H1 (cell line): ENCODE measurements around the gene ITGAV. TPM values are rescaled to one million over a fixed set of nuclear protein-coding genes. Genes with fewer than 3 reads are reported as not detected.

ENCODE experiments used
- CTCF ChIA-PET: fragments of 300-600 bp; sonication (Branson Sonifier 250); formaldehyde crosslinking; loops from one replicate; lab custom pipeline; 2021; ENCODE audit not compliant: partially characterized antibody; lab: Charles Lee
- POLR2A ChIA-PET: fragments of 300-600 bp; sonication (Branson Sonifier 250); formaldehyde crosslinking; loops from one replicate; lab custom pipeline; 2021; ENCODE audit warnings: inconsistent platforms; ENCODE audit not compliant: partially characterized antibody; lab: Charles Lee
- DNase-seq, 2 experiments: peaks; one replicate each; pipeline versions ENCODE4 v3.0.0 to v3.0.0-alpha.2; 2010 to 2022; ENCODE audit warnings: low spot score in 2 of 2, low read depth in 1 of 2, mixed read lengths in 1 of 2
- FAIRE-seq: peaks from 2 replicates; lab custom pipeline; 2011; peaks lifted over from hg19 to GRCh38; lab: Jason Lieb, UNC
- H2AFZ ChIP-seq: 2 replicates; pipeline ENCODE4 v1.8.1; 2012; ENCODE audit warnings: low read length, inconsistent platforms
- H2AK5ac ChIP-seq: 2 replicates; pipeline ENCODE4 v1.6.1; 2013; ENCODE audit warnings: low read depth, low read length
- H2BK120ac ChIP-seq: replicated peaks from 2 replicates; pipeline ENCODE3; 2013; ENCODE audit warnings: low read depth, low read length, inconsistent platforms
- H2BK12ac ChIP-seq: 2 replicates; pipeline ENCODE4 v1.6.1; 2013; ENCODE audit warnings: low read depth, low read length
- H2BK15ac ChIP-seq: 2 replicates; pipeline ENCODE4 v1.6.1; 2013; ENCODE audit warnings: low read length
- H2BK20ac ChIP-seq: 2 replicates; pipeline ENCODE4 v1.6.1; 2013; ENCODE audit warnings: low read length
- H2BK5ac ChIP-seq: 2 replicates; pipeline ENCODE4 v1.6.1; 2013; ENCODE audit warnings: low read depth, low read length
- H3K14ac ChIP-seq: 2 replicates; pipeline ENCODE4 v1.6.1; 2013; ENCODE audit warnings: inconsistent platforms; ENCODE audit not compliant: insufficient read length
- H3K18ac ChIP-seq: 2 replicates; pipeline ENCODE4 v1.6.1; 2013; ENCODE audit warnings: low read length; ENCODE audit errors: extremely low read depth
- H3K23ac ChIP-seq: 2 replicates; pipeline ENCODE4 v1.6.1; 2013; ENCODE audit warnings: inconsistent platforms; ENCODE audit not compliant: insufficient read length
- H3K23me2 ChIP-seq: 2 replicates; pipeline ENCODE4 v1.6.1; 2013; ENCODE audit warnings: low read depth, low read length
- H3K27ac ChIP-seq: 2 replicates; pipeline ENCODE4 v1.6.1; 2011; ENCODE audit warnings: low read depth, low read length, inconsistent platforms
- H3K27me3 ChIP-seq, 4 experiments: replicated peaks in 1 of 4; 1 replicate in 1 of 4; 2 replicates in 3 of 4; pipeline versions ENCODE4 v1.6.1 to v1.8.1; 2011 to 2013; ENCODE audit warnings: low read length in 3 of 4, mild to moderate bottlenecking in 3 of 4, inconsistent platforms in 2 of 4, mixed read lengths in 2 of 4, moderate library complexity in 1 of 4; ENCODE audit not compliant: control insufficient read depth in 3 of 4, insufficient read depth in 3 of 4; ENCODE audit errors: extremely low read depth in 1 of 4
- H3K36me3 ChIP-seq, 4 experiments: 2 replicates each; pipeline versions ENCODE4 v1.6.1 to v1.8.1; 2011 to 2013; ENCODE audit warnings: mild to moderate bottlenecking in 4 of 4, low read length in 3 of 4, moderate library complexity in 2 of 4, control low read depth in 1 of 4, inconsistent platforms in 1 of 4; ENCODE audit not compliant: insufficient read depth in 4 of 4, control insufficient read depth in 2 of 4
- H3K4ac ChIP-seq: replicated peaks from 2 replicates; pipeline ENCODE3; 2013; ENCODE audit warnings: low read length, low read depth, mixed read lengths, inconsistent platforms; ENCODE audit not compliant: insufficient read length
- H3K4me1 ChIP-seq, 4 experiments: replicated peaks in 1 of 4; 1 replicate in 1 of 4; 2 replicates in 3 of 4; pipeline versions ENCODE4 v1.6.1 to v1.8.1; 2011 to 2013; ENCODE audit warnings: low read length in 3 of 4, inconsistent platforms in 2 of 4, mixed read lengths in 1 of 4; ENCODE audit not compliant: insufficient read depth in 4 of 4, control insufficient read depth in 3 of 4
- H3K4me2 ChIP-seq, 2 experiments: 2 replicates each; pipeline versions ENCODE4 v1.6.1 to v1.8.1; 2011 to 2013; ENCODE audit warnings: low read depth in 2 of 2, low read length in 2 of 2, control low read depth in 1 of 2, inconsistent platforms in 1 of 2, mild to moderate bottlenecking in 1 of 2; ENCODE audit not compliant: insufficient read depth in 1 of 2
- H3K4me3 ChIP-seq, 4 experiments: fragments of 200-600, 300-600 bp in 1 of 4; sonication (generic), shearing (Covaris generic), sonication (Bioruptor Twin) in 1 of 4; 2 replicates each; pipeline versions ENCODE4 v1.5.1 to v1.8.1; 2011 to 2016; ENCODE audit warnings: low read length in 4 of 4, low read depth in 3 of 4, control low read depth in 2 of 4, inconsistent platforms in 2 of 4, mild to moderate bottlenecking in 2 of 4, mixed read lengths in 1 of 4, moderate library complexity in 1 of 4; ENCODE audit not compliant: insufficient read depth in 2 of 4; ENCODE audit errors: extremely low read depth in 1 of 4
- H3K56ac ChIP-seq: replicated peaks from 2 replicates; pipeline ENCODE3; 2013; ENCODE audit warnings: low read depth, mild to moderate bottlenecking, mixed read lengths, low read length, inconsistent platforms; ENCODE audit not compliant: insufficient read length
- H3K79me1 ChIP-seq: 2 replicates; pipeline ENCODE4 v1.6.1; 2013; ENCODE audit warnings: low read depth, low read length, control low read depth
- H3K79me2 ChIP-seq, 2 experiments: 2 replicates each; pipeline versions ENCODE4 v1.6.1 to v1.8.1; 2012 to 2013; ENCODE audit warnings: low read length in 2 of 2, mild to moderate bottlenecking in 2 of 2, inconsistent platforms in 1 of 2; ENCODE audit not compliant: insufficient read depth in 2 of 2, control insufficient read depth in 1 of 2
- H3K9ac ChIP-seq, 4 experiments: replicated peaks in 1 of 4; 1 replicate in 1 of 4; 2 replicates in 3 of 4; pipeline versions ENCODE4 v1.6.1 to v1.8.1; 2011 to 2013; ENCODE audit warnings: low read depth in 3 of 4, low read length in 3 of 4, control low read depth in 2 of 4, mild to moderate bottlenecking in 2 of 4, moderate library complexity in 2 of 4, inconsistent platforms in 1 of 4; ENCODE audit errors: extremely low read depth in 1 of 4
- H3K9me3 ChIP-seq, 2 experiments: 2 replicates each; pipeline versions ENCODE4 v1.6.1 to v1.8.1; 2012 to 2013; ENCODE audit warnings: mild to moderate bottlenecking in 2 of 2, moderate library complexity in 2 of 2, control low read depth in 1 of 2, inconsistent platforms in 1 of 2, low read depth in 1 of 2, low read length in 1 of 2, mixed read lengths in 1 of 2; ENCODE audit not compliant: insufficient read depth in 2 of 2
- H4K20me1 ChIP-seq, 2 experiments: replicated peaks in 1 of 2; 2 replicates each; pipeline versions ENCODE3 to v1.8.1; 2011 to 2013; ENCODE audit warnings: inconsistent platforms in 2 of 2, low read length in 2 of 2, mild to moderate bottlenecking in 1 of 2; ENCODE audit not compliant: insufficient read depth in 2 of 2, control insufficient read depth in 1 of 2
- H4K5ac ChIP-seq: 2 replicates; pipeline ENCODE4 v1.6.1; 2013; ENCODE audit warnings: low read length, low read depth, mixed read lengths, inconsistent platforms; ENCODE audit not compliant: insufficient read length
- H4K8ac ChIP-seq: 2 replicates; pipeline ENCODE4 v1.8.0; 2013; ENCODE audit warnings: mild to moderate bottlenecking, moderate library complexity, low read length, inconsistent platforms; ENCODE audit not compliant: insufficient read depth; ENCODE audit errors: extremely low read depth
- H4K91ac ChIP-seq: replicated peaks from 2 replicates; pipeline ENCODE3; 2013; ENCODE audit warnings: low read length, mixed read lengths, inconsistent platforms; ENCODE audit not compliant: insufficient read length
- CHD2 ChIP-seq: IDR thresholded peaks from 2 replicates; pipeline ENCODE4 v1.6.1; 2012; ENCODE audit warnings: low read length, improper control_type of control experiment
- CTBP2 ChIP-seq: IDR thresholded peaks from 2 replicates; pipeline ENCODE4 v1.7.0; 2011; ENCODE audit warnings: borderline replicate concordance, mild to moderate bottlenecking, moderate library complexity, mixed read lengths, low read length; ENCODE audit not compliant: insufficient read depth, insufficient read length
- EZH2 ChIP-seq: fragments of 200-600 bp; sonication (generic); IDR thresholded peaks from 2 replicates; pipeline ENCODE4 v1.7.1; 2012; ENCODE audit warnings: low read depth, mild to moderate bottlenecking, moderate library complexity, low read length, inconsistent platforms; ENCODE audit not compliant: severe bottlenecking
- GABPA ChIP-seq: IDR thresholded peaks from 2 replicates; pipeline ENCODE4 v1.6.1; 2011; ENCODE audit warnings: mild to moderate bottlenecking, low read length, moderate library complexity, borderline replicate concordance; ENCODE audit not compliant: insufficient read depth
- MAX ChIP-seq: IDR thresholded peaks from 2 replicates; pipeline ENCODE4 v1.6.1; 2012; ENCODE audit warnings: inconsistent platforms
- RNF2 ChIP-seq: fragments of 200-900, 300-1000 bp; sonication (generic); IDR thresholded peaks from 2 replicates; pipeline ENCODE4 v1.7.1; 2016; ENCODE audit warnings: borderline replicate concordance, low read depth, mild to moderate bottlenecking, antibody characterized with exemption, low read length; ENCODE audit not compliant: poor library complexity, severe bottlenecking; ENCODE audit errors: missing control alignments
- RXRA ChIP-seq: IDR thresholded peaks from 2 replicates; pipeline ENCODE4 v1.6.1; 2011; ENCODE audit warnings: low read depth, mild to moderate bottlenecking, low read length, moderate library complexity; ENCODE audit not compliant: insufficient read depth
- SIRT6 ChIP-seq: IDR thresholded peaks from one replicate; pipeline ENCODE4 v1.7.1; 2012; ENCODE audit warnings: low read length, inconsistent platforms
- SIX5 ChIP-seq: IDR thresholded peaks from 2 replicates; pipeline ENCODE4 v1.6.1; 2011; ENCODE audit warnings: mild to moderate bottlenecking, low read depth, low read length
- SP1 ChIP-seq: IDR thresholded peaks from 2 replicates; pipeline ENCODE4 v1.6.1; 2011; ENCODE audit warnings: low read depth, low read length
- SP4 ChIP-seq: IDR thresholded peaks from 2 replicates; pipeline ENCODE4 v1.6.1; 2012; ENCODE audit warnings: low read length, inconsistent platforms
- TAF7 ChIP-seq: optimal IDR thresholded peaks from 2 replicates; pipeline ENCODE3; 2011; ENCODE audit warnings: low read depth, mild to moderate bottlenecking, inconsistent platforms, low read length, moderate library complexity, borderline replicate concordance
- ZNF274 ChIP-seq: IDR thresholded peaks from 2 replicates; pipeline ENCODE4 v1.7.0; 2012; ENCODE audit warnings: low read length, borderline replicate concordance; ENCODE audit errors: extremely low read depth
- WGBS, 2 experiments: shearing (Covaris generic) in 1 of 2; methylation state at CpG; one replicate each; pipeline versions ENCODE4 v1.1.6 to v1.1.7; 2013 to 2015; ENCODE audit warnings: low lambda C conversion rate in 2 of 2, mixed read lengths in 2 of 2, inconsistent platforms in 1 of 2, low coverage in 1 of 2, missing lambda C conversion rate in 1 of 2; ENCODE audit not compliant: insufficient replicate concordance in 2 of 2, insufficient coverage in 1 of 2, insufficient read length in 1 of 2; ENCODE audit errors: extremely low coverage in 1 of 2, missing lambda C conversion rate in 1 of 2; 5-methylcytosine and 5-hydroxymethylcytosine counted together
- polyA plus RNA-seq, 7 experiments: library from polyadenylated mRNA; depleted of rRNA in 3 of 7; stranded (reverse) in 5 of 7; unstranded in 2 of 7; fragments of >200 nt in 5 of 7; fragments of 200-250 nt in 2 of 7; gene quantifications; 1 replicate in 5 of 7; 2 replicates in 1 of 7; 4 replicates in 1 of 7; pipeline versions ENCODE4 v1.2.1 to v1.2.3, GENCODE V29; 2011 to 2013; ENCODE audit warnings: missing spikeins in 2 of 7, mixed read lengths in 2 of 7
- total RNA-seq: library from RNA; stranded (reverse); fragmentation: NEBNext Ultra II Directional; extraction: Animal tissue kit (Norgen Biotek cat#: 25700); gene quantifications from 2 replicates; pipeline ENCODE4 v1.2.1, GENCODE V29; 2021

Gene ITGAV
- total and polyA plus RNA-seq, 2 of the 8 experiments (the other 6 are each of a cell fraction or from before 2014, with no cell fraction given): 11.7 to 42.4 TPM

- no peak overlapping the region; the same call in 1 of the 2 replicates for H2AFZ ChIP-seq
- H4K20me1 ChIP-seq: no peaks in the 10 kb centered on the region
- no peaks in the 10 kb centered on the region for H3K79me2 ChIP-seq
- WGBS, 2 experiments: 82% methylated on average over 5 of the region's 5 CpGs; no CpG with 5 or more reads in 1 of the 2 experiments
- H2BK5ac ChIP-seq: peak overlapping the region; percentile 24; the same call in 1 of the 2 replicates
- no peak overlapping the region for H3K4ac ChIP-seq
- H4K5ac ChIP-seq: no peak overlapping the region
- no peak overlapping the region for H3K56ac ChIP-seq
- H3K36me3 ChIP-seq: no peaks in the 10 kb centered on the region
- no peak overlapping the region for H4K91ac ChIP-seq
- H3K9me3 ChIP-seq: 0 out of 4 replicates have a peak, but pooled peaks cover 0 to 3% of the 10 kb centered on the region in 2 experiments
- 0 out of 2 replicates have a peak overlapping the region, but pooled peaks have one; percentile 60 for H2BK12ac ChIP-seq
- no peaks in the 10 kb centered on the region for H3K27me3 ChIP-seq
- DNase-seq: no peak
- H2BK120ac ChIP-seq: no peak overlapping the region
- H3K27ac ChIP-seq: no peak overlapping the region
- no peaks in the 10 kb centered on the region for H3K23me2 ChIP-seq
- H3K4me2 ChIP-seq: no peak overlapping the region
- FAIRE-seq: no peak
- H3K23ac ChIP-seq: no peak overlapping the region
- CTCF ChIA-PET: interaction anchor here (1.5 to 2.3 kb wide), 2 partner anchors 19 to 67 kb away, joined by 4 to 5 read pairs; no protein-coding TSS in a partner anchor
- POLR2A ChIA-PET: no interaction called here
- H2BK15ac ChIP-seq: no peak overlapping the region
- no peak overlapping the region for H3K14ac ChIP-seq
- H2AK5ac ChIP-seq: no peak overlapping the region
- H4K8ac ChIP-seq: no peak overlapping the region
- H3K79me1 ChIP-seq: no peaks in the 10 kb centered on the region
- H3K9ac ChIP-seq: no peak overlapping the region
- peaks cover 0 to 2% (median 0%) of the 10 kb centered on the region in 4 experiments; a peak in 2 of 7 replicates for H3K4me1 ChIP-seq
- peak overlapping the region; percentile 43; the same call in 1 of the 2 replicates for H2BK20ac ChIP-seq
- H3K4me3 ChIP-seq: no peak overlapping the region
- no peak overlapping the region for H3K18ac ChIP-seq
- no peak for TF ChIP-seq RNF2
- no peak for TF ChIP-seq SIRT6
- no peak for TF ChIP-seq ZNF274
- no peak for TF ChIP-seq CHD2
- TF ChIP-seq MAX: no peak
- no peak for TF ChIP-seq SP1
- no peak for TF ChIP-seq GABPA
- TF ChIP-seq SP4: no peak
- TF ChIP-seq RXRA: no peak
- TF ChIP-seq SIX5: no peak
- no peak for TF ChIP-seq CTBP2
- no peak for TF ChIP-seq TAF7
- no peak for TF ChIP-seq EZH2
These were observed 19.3 kb upstream of the ITGAV start for GRCh38 chr2:186570604-186571003.
